ENCODE measurements around the gene LASP1. TPM values are rescaled to one million over a fixed set of nuclear protein-coding genes. Genes with fewer than 3 reads are reported as not detected.

Gene LASP1
- total RNA-seq, 2 experiments from 2014 or later, result 48.6 to 110 TPM

DNA sequence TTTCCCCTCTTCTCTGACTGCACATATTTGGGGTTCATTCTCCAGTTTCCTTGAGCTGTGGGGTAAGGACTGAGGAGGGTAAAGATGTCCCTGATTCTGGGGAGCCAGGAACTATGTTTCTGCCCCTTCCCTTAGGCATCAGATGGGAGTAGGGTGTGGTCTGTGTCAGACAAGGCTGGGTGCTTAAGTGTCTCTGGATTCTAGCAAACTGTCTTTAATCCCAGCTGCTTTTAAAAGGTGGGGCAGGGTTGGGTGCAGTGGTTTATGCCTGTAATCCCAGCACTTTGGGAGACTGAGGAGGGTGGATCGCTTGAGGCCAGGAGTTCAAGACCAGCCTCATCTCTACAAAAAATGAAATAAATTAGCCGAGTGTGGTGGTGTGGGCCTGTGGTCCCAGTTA, 13.0 kb downstream of the LASP1 start:
- H3K79me2 ChIP-seq (ENCODE audit: insufficient read depth, low read depth, low read length), result peaks cover 78% of the 10 kb centered on the region; the same call in 1 of the 2 replicates
- no peak overlapping the region for H3K4me3 ChIP-seq (ENCODE audit: low read depth, low read length, poor library complexity, severe bottlenecking)
- DNase-seq (ENCODE audit: low spot score), result no peak
- BruUV-seq (replicated peaks), result no TSS peak
- no peak overlapping the region for H3K27ac ChIP-seq (ENCODE audit: low read depth, low read length, poor library complexity, severe bottlenecking)
- CTCF ChIA-PET (ENCODE audit: unreplicated experiment), result interaction anchor here (0.5 kb wide), 1 partner anchor 88 kb away, joined by 3 read pairs; no protein-coding TSS in a partner anchor
- intact Hi-C loops (cut with micrococcal nuclease; ENCODE audit: unreplicated experiment), result no loop called here
- no peak overlapping the region for H2AFZ ChIP-seq (ENCODE audit: low read length)
- H3K36me3 ChIP-seq (ENCODE audit: insufficient read depth, low read length), result peaks cover 92% of the 10 kb centered on the region
- TF ChIP-seq, protein P1, sequence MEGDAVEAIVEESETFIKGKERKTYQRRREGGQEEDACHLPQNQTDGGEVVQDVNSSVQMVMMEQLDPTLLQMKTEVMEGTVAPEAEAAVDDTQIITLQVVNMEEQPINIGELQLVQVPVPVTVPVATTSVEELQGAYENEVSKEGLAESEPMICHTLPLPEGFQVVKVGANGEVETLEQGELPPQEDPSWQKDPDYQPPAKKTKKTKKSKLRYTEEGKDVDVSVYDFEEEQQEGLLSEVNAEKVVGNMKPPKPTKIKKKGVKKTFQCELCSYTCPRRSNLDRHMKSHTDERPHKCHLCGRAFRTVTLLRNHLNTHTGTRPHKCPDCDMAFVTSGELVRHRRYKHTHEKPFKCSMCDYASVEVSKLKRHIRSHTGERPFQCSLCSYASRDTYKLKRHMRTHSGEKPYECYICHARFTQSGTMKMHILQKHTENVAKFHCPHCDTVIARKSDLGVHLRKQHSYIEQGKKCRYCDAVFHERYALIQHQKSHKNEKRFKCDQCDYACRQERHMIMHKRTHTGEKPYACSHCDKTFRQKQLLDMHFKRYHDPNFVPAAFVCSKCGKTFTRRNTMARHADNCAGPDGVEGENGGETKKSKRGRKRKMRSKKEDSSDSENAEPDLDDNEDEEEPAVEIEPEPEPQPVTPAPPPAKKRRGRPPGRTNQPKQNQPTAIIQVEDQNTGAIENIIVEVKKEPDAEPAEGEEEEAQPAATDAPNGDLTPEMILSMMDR (conservative IDR thresholded peaks at IDR 0.05; ENCODE audit: low read length), result no peak
- TF ChIP-seq EZH2phosphoT487 (IDR thresholded peaks at IDR 0.05; ENCODE audit: borderline replicate concordance, low read depth, low read length), result no peak
- peaks cover 70% of the 10 kb centered on the region for H3K4me1 ChIP-seq (ENCODE audit: insufficient read depth, low read length, poor library complexity, severe bottlenecking)
- H3K9me2 ChIP-seq (ENCODE audit: insufficient read depth, low read length), result no peaks in the 10 kb centered on the region
- no peaks in the 10 kb centered on the region for H3K9me3 ChIP-seq (ENCODE audit: low read length)
- H4K20me1 ChIP-seq (ENCODE audit: insufficient read depth, low read length), result no peaks in the 10 kb centered on the region; the same call in 1 of the 2 replicates
- POLR2A ChIA-PET, result no interaction called here
- H3K4me2 ChIP-seq (ENCODE audit: low read length), result no peak overlapping the region

DNA sequence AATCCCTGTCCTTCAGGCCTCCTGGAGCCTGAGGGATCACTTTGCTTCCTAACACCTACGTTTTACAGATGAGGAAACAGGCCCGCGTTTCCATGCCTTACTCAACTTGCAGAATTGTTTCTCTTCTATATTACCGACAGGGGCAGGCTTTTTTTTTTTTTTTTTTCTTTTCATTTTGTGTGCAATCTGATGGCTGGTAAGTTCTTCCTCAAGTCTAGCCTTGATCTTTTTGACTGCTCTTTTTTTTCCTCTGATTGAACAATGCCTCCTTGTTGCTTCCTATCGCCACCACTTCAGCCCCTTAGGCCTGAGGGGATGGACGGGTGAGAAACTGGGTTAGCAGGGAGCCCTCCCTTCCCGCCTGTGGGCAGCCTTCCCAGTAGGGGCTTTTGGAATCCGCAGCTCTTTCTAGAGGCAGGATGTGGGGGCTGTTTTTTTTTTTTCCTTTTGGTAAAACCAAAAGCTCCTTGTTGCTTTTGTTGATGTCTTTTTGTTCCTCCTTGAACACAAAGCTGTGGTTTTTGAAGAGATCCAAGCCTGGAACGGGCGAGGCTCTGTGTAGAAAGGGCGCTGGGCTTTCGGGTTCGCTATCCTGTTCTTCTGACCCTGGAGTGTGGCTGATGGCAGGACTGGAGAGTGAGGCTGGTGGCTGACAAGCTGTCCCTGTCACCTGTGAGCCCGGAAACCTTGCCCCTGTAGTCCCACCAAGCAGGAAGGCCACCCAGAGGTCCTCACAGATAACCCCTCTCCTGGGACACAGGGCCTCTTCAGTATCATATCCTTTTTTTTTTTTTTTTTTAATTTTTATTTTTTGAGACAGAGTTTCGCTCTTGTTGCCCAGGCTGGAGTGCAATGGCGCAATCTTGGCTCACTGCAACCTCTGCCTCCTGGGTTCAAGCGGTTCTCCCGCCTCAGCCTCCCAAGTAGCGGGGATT, 14.0 kb downstream of the LASP1 start:
- no peak overlapping the region for H2AFZ ChIP-seq (ENCODE audit: low read length)
- H3K9me3 ChIP-seq (ENCODE audit: low read length), result no peaks in the 10 kb centered on the region
- H3K4me2 ChIP-seq (ENCODE audit: low read length), result peak overlapping the region; percentile 42
- no peak overlapping the region for H3K4me3 ChIP-seq (ENCODE audit: low read depth, low read length, poor library complexity, severe bottlenecking)
- DNase-seq (ENCODE audit: low spot score), result no peak
- H3K4me1 ChIP-seq (ENCODE audit: insufficient read depth, low read length, poor library complexity, severe bottlenecking), result peaks cover 60% of the 10 kb centered on the region
- intact Hi-C loops (cut with micrococcal nuclease; ENCODE audit: unreplicated experiment), result no loop called here
- H3K9me2 ChIP-seq (ENCODE audit: insufficient read depth, low read length), result no peaks in the 10 kb centered on the region
- peaks cover 91% of the 10 kb centered on the region for H3K36me3 ChIP-seq (ENCODE audit: insufficient read depth, low read length)
- no peaks in the 10 kb centered on the region for H4K20me1 ChIP-seq (ENCODE audit: insufficient read depth, low read length)
- TF ChIP-seq EZH2phosphoT487 (IDR thresholded peaks at IDR 0.05; ENCODE audit: borderline replicate concordance, low read depth, low read length), result no peak
- TF ChIP-seq, protein P1 (conservative IDR thresholded peaks at IDR 0.05; ENCODE audit: low read length), result 0 out of 2 replicates have a peak, but pooled peaks have one; percentile 25
- CTCF ChIA-PET (ENCODE audit: unreplicated experiment), result interaction anchor here (0.5 kb wide), 1 partner anchor 89 kb away, joined by 3 read pairs; no protein-coding TSS in a partner anchor
- BruUV-seq (replicated peaks), result no TSS peak
- peak overlapping the region; percentile 6 for H3K27ac ChIP-seq (ENCODE audit: low read depth, low read length, poor library complexity, severe bottlenecking)
- peaks cover 68% of the 10 kb centered on the region; the same call in 1 of the 2 replicates for H3K79me2 ChIP-seq (ENCODE audit: insufficient read depth, low read depth, low read length)
- POLR2A ChIA-PET, result no interaction called here
